ENCODE results near the gene MYO9A. TPM values are rescaled to one million over a fixed set of nuclear protein-coding genes. Genes with fewer than 3 reads are reported as not detected.
"Not testable (repeated sequence)": the region's sequence is repeated elsewhere in the genome, so short reads cannot be mapped to it uniquely, and the experiment has no call there.

The MYO9A gene
- total RNA-seq, 1 donor, result 55.9 TPM

GRCh38 chr15:72063186-72063585 is 54.8 kb downstream of the MYO9A start:
- DNase-seq (ENCODE audit: low read depth), result no peak
- TF ChIP-seq, protein P1, sequence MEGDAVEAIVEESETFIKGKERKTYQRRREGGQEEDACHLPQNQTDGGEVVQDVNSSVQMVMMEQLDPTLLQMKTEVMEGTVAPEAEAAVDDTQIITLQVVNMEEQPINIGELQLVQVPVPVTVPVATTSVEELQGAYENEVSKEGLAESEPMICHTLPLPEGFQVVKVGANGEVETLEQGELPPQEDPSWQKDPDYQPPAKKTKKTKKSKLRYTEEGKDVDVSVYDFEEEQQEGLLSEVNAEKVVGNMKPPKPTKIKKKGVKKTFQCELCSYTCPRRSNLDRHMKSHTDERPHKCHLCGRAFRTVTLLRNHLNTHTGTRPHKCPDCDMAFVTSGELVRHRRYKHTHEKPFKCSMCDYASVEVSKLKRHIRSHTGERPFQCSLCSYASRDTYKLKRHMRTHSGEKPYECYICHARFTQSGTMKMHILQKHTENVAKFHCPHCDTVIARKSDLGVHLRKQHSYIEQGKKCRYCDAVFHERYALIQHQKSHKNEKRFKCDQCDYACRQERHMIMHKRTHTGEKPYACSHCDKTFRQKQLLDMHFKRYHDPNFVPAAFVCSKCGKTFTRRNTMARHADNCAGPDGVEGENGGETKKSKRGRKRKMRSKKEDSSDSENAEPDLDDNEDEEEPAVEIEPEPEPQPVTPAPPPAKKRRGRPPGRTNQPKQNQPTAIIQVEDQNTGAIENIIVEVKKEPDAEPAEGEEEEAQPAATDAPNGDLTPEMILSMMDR (IDR thresholded peaks at IDR 0.05; ENCODE audit: insufficient read depth, low read length), result no peak
- H3K4me3 ChIP-seq (ENCODE audit: low read depth, low read length), result no peak overlapping the region

DNA sequence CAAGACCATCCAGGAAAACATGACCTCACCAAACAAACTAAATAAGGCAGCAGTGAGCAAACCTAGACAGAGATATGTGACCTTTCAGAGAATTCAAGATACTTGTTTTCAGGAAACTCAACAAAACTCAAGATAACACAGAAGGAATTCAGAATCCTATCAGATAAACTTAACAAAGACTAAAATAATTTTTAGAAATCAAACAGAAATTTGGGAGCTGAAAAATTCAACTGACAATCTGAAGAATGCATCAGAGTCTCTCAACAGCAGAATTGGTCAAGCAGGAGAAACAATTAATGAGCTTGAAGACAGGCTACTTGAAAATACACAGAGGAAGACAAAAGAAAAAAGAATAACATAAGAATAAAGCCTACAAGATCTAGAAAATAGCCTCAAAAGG is 55.6 kb downstream of the MYO9A start:
- TF ChIP-seq, protein P1 (IDR thresholded peaks at IDR 0.05; ENCODE audit: insufficient read depth, low read length), result no peak
- no peak for DNase-seq (ENCODE audit: low read depth)
- no peak overlapping the region for H3K4me3 ChIP-seq (ENCODE audit: low read depth, low read length)

DNA sequence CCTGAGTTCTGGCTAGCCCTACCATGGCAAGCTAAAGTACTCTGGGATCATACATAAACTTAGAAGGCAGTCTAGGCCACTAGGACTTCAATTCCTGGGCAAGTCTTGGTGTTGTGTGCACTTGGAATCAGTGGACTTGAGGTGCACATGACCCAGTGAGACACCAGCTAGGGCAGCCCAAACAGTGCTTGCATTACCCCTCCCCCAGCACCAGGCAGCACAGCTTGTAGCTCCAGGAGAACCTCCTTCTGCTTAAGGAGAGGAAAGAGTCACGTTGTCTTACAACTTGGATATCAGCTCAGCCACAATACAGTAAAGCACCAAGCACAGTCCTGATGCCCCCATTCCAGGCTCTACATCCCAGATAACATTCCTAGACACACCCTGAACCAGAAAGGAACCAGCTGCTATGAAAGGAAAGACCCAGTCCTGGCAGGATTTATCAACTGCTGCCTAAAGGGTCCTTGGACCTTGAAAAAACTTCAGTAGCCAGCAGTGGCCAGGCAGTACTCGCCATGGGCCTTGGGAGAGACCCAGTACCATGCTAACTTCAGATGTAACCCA is 57.2 kb downstream of the MYO9A start:
- TF ChIP-seq, protein P1 (IDR thresholded peaks at IDR 0.05; ENCODE audit: insufficient read depth, low read length), result no peak
- no peak overlapping the region for H3K4me3 ChIP-seq (ENCODE audit: low read depth, low read length)
- DNase-seq (ENCODE audit: low read depth), result peak; percentile 26

DNA sequence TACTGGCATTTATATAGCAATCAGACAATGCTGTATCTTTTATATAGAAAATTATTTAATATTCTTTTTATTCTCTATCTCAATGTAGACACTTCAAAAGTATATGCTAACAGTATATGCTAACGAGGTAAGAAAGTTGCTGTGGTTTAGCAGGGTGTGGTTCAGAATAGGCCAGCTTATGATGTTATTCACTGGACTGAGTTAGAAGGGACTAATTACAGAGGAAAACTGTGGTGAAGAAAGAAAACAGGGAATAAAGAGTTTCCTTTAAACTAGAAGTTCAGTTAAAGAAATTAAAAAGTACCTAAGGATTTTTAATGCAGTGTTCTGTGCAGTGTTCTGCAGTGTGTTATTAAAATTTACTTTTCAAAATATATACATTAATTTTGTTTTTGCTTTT is 59.4 kb downstream of the MYO9A start:
- no peak overlapping the region for H3K4me3 ChIP-seq (ENCODE audit: low read depth, low read length)
- DNase-seq (ENCODE audit: low read depth), result peak; percentile 26
- TF ChIP-seq, protein P1 (IDR thresholded peaks at IDR 0.05; ENCODE audit: insufficient read depth, low read length), result no peak

DNA sequence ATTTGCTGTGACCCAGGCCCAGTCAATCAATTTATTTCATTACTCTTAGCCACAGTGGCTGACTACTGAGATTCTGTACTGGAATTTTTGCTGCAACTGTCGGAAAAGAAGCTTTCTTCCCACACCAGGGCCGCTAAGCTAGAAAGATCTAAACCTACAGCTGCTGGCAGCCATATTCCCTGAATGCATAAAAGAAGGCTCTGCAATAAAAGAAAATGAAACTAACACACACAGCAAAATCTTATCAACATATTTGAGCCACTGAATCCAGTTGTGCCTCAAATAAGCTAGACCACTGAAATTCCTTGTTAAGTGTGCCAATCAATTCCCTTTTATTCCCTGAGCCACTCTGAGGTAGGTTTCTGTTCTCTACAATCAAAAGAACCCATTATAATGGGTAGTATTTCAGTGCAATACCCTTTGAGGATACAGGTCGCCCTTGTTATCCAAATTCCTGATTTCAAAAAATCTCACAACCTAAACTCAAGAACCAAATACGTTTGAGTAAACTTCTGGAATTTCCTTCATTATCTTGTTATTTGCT is 60.3 kb downstream of the MYO9A start:
- DNase-seq (ENCODE audit: low read depth), result no peak
- TF ChIP-seq, protein P1 (IDR thresholded peaks at IDR 0.05; ENCODE audit: insufficient read depth, low read length), result no peak
- H3K4me3 ChIP-seq (ENCODE audit: low read depth, low read length), result no peak overlapping the region

DNA sequence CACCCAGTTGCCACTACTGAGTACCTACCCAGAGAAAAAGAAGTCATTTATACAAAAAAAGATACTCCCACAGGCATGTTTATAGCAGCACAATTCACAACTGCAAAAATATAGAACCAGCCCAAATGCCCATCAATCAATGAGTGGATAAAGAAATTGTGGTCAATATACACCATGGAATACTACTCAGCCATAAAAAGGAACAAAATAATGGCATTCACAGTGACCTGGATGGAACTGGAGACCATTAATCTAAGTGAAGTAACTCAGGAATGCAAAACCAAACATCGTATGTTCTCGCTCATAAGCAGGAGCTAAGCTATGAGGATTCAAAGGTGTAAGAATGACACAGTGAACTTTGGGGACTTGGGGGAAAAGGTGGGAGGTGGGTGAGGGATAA is 61.7 kb downstream of the MYO9A start:
- H3K4me3 ChIP-seq (ENCODE audit: low read depth, low read length); DNase-seq (ENCODE audit: low read depth): not testable (repeated sequence)

DNA sequence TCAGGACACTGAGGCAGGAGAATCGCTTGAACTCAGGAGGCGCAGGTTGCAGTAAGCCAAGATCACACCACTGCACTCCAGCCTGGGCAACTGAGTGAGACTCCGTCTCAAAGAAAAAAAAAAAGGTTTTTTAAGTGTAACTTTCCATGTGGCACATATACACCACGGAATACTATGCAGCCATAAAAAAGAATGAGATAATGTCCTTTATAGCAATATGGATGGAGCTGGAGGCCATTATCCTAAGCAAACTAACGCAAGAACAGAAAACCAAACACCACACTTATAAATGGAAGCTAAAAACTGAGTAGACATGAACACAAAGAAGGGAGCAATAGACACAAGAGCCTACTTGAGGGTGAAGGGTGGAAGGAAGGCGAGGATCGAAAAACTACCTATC is 64.7 kb downstream of the MYO9A start:
- not testable (repeated sequence) for DNase-seq (ENCODE audit: low read depth); H3K4me3 ChIP-seq (ENCODE audit: low read depth, low read length)

DNA sequence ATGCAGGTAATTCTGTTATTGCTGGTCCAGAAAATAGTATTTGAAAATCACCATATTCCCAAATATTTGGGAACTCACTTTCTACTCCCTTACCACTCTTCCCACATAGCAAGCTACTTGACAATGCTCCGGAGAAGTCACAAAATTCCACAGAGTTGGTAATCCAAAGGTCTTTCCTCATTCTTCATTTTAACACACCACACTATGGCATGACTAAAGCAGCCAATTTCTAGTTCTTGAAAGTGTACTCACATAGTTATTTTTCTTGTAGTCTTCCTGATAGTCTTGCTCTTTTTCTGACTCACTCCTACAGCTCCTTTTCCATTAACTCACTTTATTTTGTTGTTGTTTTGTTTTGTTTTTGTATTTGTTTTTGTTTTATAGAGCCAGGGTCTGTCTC is 67.2 kb downstream of the MYO9A start:
- H3K4me3 ChIP-seq (ENCODE audit: low read depth, low read length), result no peak overlapping the region
- no peak for DNase-seq (ENCODE audit: low read depth)
- TF ChIP-seq, protein P1 (IDR thresholded peaks at IDR 0.05; ENCODE audit: insufficient read depth, low read length), result no peak
